ENCODE data around the gene RDM1. TPM values are rescaled to one million over a fixed set of nuclear protein-coding genes. Genes with fewer than 3 reads are reported as not detected.

RDM1 gene, protein sequence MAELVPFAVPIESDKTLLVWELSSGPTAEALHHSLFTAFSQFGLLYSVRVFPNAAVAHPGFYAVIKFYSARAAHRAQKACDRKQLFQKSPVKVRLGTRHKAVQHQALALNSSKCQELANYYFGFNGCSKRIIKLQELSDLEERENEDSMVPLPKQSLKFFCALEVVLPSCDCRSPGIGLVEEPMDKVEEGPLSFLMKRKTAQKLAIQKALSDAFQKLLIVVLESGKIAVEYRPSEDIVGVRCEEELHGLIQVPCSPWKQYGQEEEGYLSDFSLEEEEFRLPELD
- total RNA-seq, result 0.13 and 0.80 TPM in 2 replicates

DNA sequence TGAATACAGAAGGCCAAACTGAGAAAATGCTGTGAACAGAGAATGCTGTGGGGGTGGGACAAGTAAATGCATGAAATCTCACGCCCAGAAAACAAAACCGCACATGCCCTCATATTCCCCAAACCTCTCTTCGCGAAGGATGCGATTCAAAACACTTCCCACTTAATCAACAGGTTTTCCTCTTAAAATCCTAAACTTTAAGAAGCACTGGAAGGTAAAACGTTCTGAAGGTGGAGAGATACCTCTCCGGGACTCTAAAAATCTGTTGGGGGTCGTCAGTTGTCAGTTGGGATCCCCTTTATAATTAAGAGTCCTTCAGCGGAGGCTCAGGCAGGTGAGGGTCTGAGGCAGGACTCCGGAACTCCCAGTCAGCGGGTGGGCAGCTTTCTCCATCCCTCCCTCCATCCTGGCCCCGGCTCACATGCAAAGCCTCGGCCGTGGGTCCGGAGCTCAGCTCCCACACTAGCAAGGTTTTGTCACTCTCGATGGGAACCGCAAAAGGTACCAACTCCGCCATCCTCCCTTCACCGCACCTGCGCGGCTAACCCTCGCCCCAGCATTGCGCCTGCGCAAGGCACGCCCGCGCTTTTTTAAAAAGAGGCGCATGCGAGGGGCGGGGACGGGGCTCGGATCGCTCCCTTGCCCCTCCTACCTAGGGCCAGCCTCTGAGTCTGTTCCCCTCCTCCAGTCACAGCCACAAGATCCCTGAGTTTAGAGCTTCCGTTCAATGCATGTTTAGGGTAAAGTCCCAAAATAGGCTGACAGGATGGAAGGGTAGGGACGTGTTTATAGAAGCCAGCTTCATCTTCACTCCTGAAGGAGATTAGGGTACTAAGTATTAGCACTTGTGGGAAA, at the start of gene RDM1:
Gene RDM1, minus strand, starts transcription at position 563 of the 855 bp plus-strand sequence. Its CDS starts 46 bp downstream, at position 517.

DNA sequence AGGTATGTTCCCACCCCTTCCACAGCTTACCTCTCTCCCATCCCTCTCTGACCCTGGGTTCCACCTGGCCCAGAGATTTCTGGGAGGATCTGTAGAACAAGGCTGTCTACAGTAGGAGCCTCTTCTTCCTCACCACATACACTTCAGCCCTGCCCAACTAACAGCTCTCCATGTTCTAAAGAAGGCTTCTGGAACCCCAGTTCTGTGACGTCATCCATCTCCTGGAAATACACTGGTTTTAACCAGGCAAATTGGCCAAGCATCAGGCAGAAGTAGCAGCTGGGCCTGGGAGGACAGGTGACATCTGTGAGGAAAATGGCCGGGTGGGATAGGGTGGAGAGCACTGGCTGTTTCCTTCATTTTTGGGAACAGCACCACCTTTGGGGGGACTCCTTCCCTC, 13.0 kb upstream of the RDM1 start, which contains the start of gene LYZL6:
Gene LYZL6, minus strand, starts transcription at position 177 of the 400 bp plus-strand sequence. CDS start 4,357 bp downstream, outside the sequence.

DNA sequence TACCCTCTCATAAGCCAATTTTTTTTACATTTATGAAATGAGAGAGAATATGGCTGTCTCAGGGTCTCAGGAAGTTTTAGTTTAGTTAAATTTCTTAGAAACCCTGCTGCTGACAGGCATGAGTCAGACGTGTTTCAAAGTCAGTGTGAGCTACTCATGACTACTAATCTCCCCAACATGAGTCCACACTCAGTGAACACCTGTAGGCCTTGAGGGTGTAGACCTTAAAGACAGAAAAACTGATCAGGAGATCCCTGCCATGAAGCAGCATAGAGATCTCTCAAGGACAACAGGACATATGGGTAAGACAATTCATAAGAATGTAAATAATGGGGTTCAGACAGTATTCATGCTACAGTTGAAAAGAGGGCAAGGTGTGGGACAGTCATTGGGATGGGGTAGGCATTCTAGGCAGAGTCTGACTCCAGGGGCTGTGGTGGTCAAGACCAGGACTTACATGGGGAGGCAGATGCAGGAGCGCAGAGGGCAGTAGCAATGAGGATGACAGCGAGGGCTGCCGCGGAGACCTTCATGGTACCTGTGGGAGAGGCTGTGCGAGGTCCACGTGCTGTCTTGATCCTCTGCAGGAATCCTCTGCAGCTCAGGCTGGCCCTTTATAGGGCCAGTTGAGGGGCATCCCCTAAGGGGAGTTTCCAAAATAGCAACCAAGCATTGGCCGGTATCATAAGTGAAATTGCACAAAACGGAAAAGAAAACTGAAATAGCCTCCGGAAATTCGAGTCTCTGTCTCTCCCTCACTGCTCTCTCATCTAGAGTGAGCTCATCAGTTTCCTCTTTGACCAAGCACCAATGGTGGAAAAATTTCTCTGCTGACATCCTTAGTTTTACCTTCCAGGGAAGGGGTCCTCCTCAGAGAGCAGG, 50.6 kb downstream of the RDM1 start, which contains the start of gene CCL5:
Gene CCL5, minus strand, starts transcription at position 588 of the 882 bp plus-strand sequence.

DNA sequence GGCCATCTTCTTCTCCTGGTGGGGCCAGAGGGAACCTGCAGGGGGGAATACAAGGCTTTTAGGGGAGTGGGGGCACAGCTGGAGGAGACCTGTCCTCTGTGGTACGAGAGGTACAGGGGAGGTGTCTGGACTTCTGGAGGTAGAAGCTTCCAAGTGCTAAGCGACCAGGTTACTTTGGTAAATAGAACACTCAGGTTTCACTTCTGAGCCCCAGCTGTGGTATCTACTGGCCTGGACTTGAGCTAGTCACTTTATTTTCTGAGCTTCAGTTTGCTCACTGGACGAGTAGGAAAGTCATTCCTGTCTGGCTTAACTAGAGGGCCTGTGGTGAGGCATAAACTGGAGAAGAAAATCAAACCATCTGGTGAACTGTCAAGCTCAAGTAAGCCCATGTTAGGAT, 61.8 kb downstream of the RDM1 start, which contains the start of gene HEATR9:
Gene HEATR9, minus strand, starts transcription at position 155 of the 400 bp plus-strand sequence. Its CDS starts 149 bp downstream, at position 6.

Other genes with a start within 250 kb of the RDM1 start
- gene RASL10B, start 199.1 kb downstream of the RDM1 start, total RNA-seq, result 4.0 and 11.3 TPM in 2 replicates
- gene GAS2L2, start 177.5 kb downstream of the RDM1 start, total RNA-seq, result not detected in 2 replicates
- gene C17orf50, start 169.9 kb downstream of the RDM1 start, total RNA-seq, result not detected in 2 replicates
- 0.13 TPM in 1 of 2 replicates, not detected in the other for gene MMP28, start 135.1 kb downstream of the RDM1 start, total RNA-seq
- 25.0 and 40.4 TPM in 2 replicates for gene TAF15, start 121.3 kb downstream of the RDM1 start, total RNA-seq
- gene HEATR9, start 61.9 kb downstream of the RDM1 start, total RNA-seq, result not detected in 2 replicates
- 0.52 TPM in 1 of 2 replicates, not detected in the other for gene CCL5, start 50.4 kb downstream of the RDM1 start, total RNA-seq
- not detected in 2 replicates for gene LYZL6, start 12.9 kb upstream of the RDM1 start, total RNA-seq
- gene CCL16, start 50.7 kb upstream of the RDM1 start, total RNA-seq, result not detected in 2 replicates
- not detected in 2 replicates for gene CCL14, start 56.0 kb upstream of the RDM1 start, total RNA-seq
- gene CCL15, start 70.8 kb upstream of the RDM1 start, total RNA-seq, result not detected in 2 replicates
- gene CCL23, start 87.2 kb upstream of the RDM1 start, total RNA-seq, result not detected in 2 replicates
- gene CCL18, start 133.5 kb upstream of the RDM1 start, total RNA-seq, result not detected in 2 replicates
- gene CCL3, start 159.4 kb upstream of the RDM1 start, total RNA-seq, result not detected in 2 replicates
- gene CCL4, start 173.1 kb upstream of the RDM1 start, total RNA-seq, result not detected in 2 replicates
- 1.9 TPM in 1 of 2 replicates, not detected in the other for gene TBC1D3B, start 245.9 kb upstream of the RDM1 start, total RNA-seq

All from epithelial cell of alveolus of lung (primary cell).